ENCODE data around the gene CST11. TPM values are rescaled to one million over a fixed set of nuclear protein-coding genes. Genes with fewer than 3 reads are reported as not detected.

CST11 gene
- total and polyA plus RNA-seq, 9 of the 15 experiments (the other 6 are each of a cell fraction or from before 2014, with no cell fraction given) = not detected

GRCh38 chr20:23451956-23452487, 654 bp downstream of the CST11 start:
- no TSS peak for BruUV-seq (replicated peaks)
- POLR2A ChIA-PET = no interaction called here
- ATAC-seq = no peak
- Histone ChIP-seq H3K27me3 (ENCODE audit: control insufficient read depth in 2 of 2, insufficient read depth in 2 of 2, low read length in 2 of 2) (peaks cover 0 to 49% of the 10 kb centered on the region in 2 experiments; a peak in 4 of 5 replicates), H4K20me1 (replicated peaks; ENCODE audit: control insufficient read depth, insufficient read depth, low read length) (no peaks in the 10 kb centered on the region), H3K4me1 (replicated peaks in 1 of 2; ENCODE audit: control insufficient read depth in 2 of 2, insufficient read depth in 2 of 2, low read length in 2 of 2) (no peaks in the 10 kb centered on the region), H3K4me2 (ENCODE audit: insufficient read depth, low read length) (no peak overlapping the region), H3K9ac (ENCODE audit: insufficient read depth in 1 of 2, low read depth in 2 of 2, low read length in 2 of 2) (no peak overlapping the region), H3K9me1 (ENCODE audit: control insufficient read depth, insufficient read depth, low read length) (no peaks in the 10 kb centered on the region), H3K36me3 (ENCODE audit: control insufficient read depth, insufficient read depth, low read length) (no peaks in the 10 kb centered on the region), H3K9me3 (replicated peaks; ENCODE audit: control insufficient read depth, insufficient read depth, low read depth, low read length) (no peaks in the 10 kb centered on the region), H2AFZ (ENCODE audit: low read depth, low read length) (no peak overlapping the region), H3K27ac (ENCODE audit: extremely low read depth, low read depth, low read length) (no peak overlapping the region), H3K79me2 (ENCODE audit: control insufficient read depth, insufficient read depth, low read length) (no peaks in the 10 kb centered on the region), H3K4me3 (no peak overlapping the region)
- CTCF ChIA-PET (ENCODE audit: low intra/inter-chr PET ratio) = no interaction called here
- no peak for DNase-seq (ENCODE audit: extremely low read depth in 1 of 4, low spot score in 3 of 4)
- in situ Hi-C loops (cut with MboI) = no loop called here
- intact Hi-C loops (cut with micrococcal nuclease) = no loop called here
- FAIRE-seq = no peak
- WGBS (ENCODE audit: insufficient coverage, low coverage, missing lambda C conversion rate) = 1% methylated on average over 11 of the region's 11 CpGs
- TF ChIP-seq ZNF830 (CRISPR knock-in tag; IDR thresholded peaks at IDR 0.05) (no peak), ZNF277 (CRISPR knock-in tag; IDR thresholded peaks at IDR 0.05; ENCODE audit: borderline replicate concordance) (no peak), SNIP1 (IDR thresholded peaks at IDR 0.05; ENCODE audit: low read depth) (no peak), RBM34 (IDR thresholded peaks at IDR 0.05; ENCODE audit: borderline replicate concordance, insufficient read depth, low read length) (no peak), RUNX1 (IDR thresholded peaks at IDR 0.05; ENCODE audit: low read depth) (no peak), MEIS2 (IDR thresholded peaks at IDR 0.05; ENCODE audit: partially characterized antibody) (no peak), TEAD4 (IDR thresholded peaks at IDR 0.05; ENCODE audit: low read length) (no peak), TEAD4 (CRISPR knock-in tag; IDR thresholded peaks at IDR 0.05; ENCODE audit: borderline replicate concordance) (no peak), CBX1 (IDR thresholded peaks at IDR 0.05; ENCODE audit: low read depth) (no peak), PHF21A (IDR thresholded peaks at IDR 0.05; ENCODE audit: borderline replicate concordance, low read depth) (no peak), ZNF518B (CRISPR knock-in tag; IDR thresholded peaks at IDR 0.05) (no peak), BRF2 (IDR thresholded peaks at IDR 0.05; ENCODE audit: borderline replicate concordance, insufficient read depth, insufficient read length) (no peak)
- TF ChIP-seq, protein P1, sequence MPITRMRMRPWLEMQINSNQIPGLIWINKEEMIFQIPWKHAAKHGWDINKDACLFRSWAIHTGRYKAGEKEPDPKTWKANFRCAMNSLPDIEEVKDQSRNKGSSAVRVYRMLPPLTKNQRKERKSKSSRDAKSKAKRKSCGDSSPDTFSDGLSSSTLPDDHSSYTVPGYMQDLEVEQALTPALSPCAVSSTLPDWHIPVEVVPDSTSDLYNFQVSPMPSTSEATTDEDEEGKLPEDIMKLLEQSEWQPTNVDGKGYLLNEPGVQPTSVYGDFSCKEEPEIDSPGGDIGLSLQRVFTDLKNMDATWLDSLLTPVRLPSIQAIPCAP (CRISPR knock-in tag; IDR thresholded peaks at IDR 0.05; ENCODE audit: borderline replicate concordance) = no peak
- TF ChIP-seq, protein P2, sequence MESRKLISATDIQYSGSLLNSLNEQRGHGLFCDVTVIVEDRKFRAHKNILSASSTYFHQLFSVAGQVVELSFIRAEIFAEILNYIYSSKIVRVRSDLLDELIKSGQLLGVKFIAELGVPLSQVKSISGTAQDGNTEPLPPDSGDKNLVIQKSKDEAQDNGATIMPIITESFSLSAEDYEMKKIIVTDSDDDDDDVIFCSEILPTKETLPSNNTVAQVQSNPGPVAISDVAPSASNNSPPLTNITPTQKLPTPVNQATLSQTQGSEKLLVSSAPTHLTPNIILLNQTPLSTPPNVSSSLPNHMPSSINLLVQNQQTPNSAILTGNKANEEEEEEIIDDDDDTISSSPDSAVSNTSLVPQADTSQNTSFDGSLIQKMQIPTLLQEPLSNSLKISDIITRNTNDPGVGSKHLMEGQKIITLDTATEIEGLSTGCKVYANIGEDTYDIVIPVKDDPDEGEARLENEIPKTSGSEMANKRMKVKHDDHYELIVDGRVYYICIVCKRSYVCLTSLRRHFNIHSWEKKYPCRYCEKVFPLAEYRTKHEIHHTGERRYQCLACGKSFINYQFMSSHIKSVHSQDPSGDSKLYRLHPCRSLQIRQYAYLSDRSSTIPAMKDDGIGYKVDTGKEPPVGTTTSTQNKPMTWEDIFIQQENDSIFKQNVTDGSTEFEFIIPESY (CRISPR knock-in tag; IDR thresholded peaks at IDR 0.05) = no peak
